NB4 (cell line): ENCODE data around the gene NPPA.

ENCODE experiments used
- DNase-seq: peaks from one replicate; pipeline ENCODE4 v3.0.0; 2010; ENCODE audit warnings: low read depth
- H3K4me3 ChIP-seq: one replicate; pipeline ENCODE4 v1.5.1; 2011; ENCODE audit warnings: mild to moderate bottlenecking, low read depth, low read length, moderate library complexity
- MYC ChIP-seq: IDR thresholded peaks from 2 replicates; pipeline ENCODE4 v1.6.1; 2011; ENCODE audit warnings: low read depth, low read length
- POLR2A ChIP-seq: IDR thresholded peaks from 2 replicates; pipeline ENCODE4 v1.6.1; 2011; ENCODE audit warnings: mild to moderate bottlenecking; ENCODE audit not compliant: insufficient read length; ENCODE audit errors: extremely low read depth
- TF ChIP-seq, protein P1 (sequence below): IDR thresholded peaks from 2 replicates; pipeline ENCODE4 v1.6.1; 2011; ENCODE audit warnings: low read depth, low read length
- TF ChIP-seq, protein P2 (sequence below): IDR thresholded peaks from one replicate; pipeline ENCODE4 v1.5.1; 2012; ENCODE audit warnings: low read depth, low read length

NPPA gene

DNA sequence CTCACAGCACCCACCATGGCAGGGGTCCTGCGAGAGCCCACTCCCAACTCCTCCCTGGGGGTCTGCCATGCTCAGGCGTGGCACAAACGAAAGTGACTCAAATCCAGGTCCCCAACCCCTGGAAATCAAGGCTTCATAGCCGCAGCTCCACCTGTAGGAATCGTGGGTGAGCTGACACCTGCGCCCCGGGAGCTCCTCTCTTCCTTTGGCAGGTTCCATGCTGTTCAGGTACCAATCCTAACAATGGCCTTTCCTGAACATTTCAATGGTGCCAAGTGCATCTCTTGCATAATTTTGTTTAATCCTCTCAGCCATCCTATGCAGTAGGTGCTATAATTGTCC is 40.1 kb upstream of the NPPA start:
- no peak for DNase-seq
- TF ChIP-seq, protein P1, sequence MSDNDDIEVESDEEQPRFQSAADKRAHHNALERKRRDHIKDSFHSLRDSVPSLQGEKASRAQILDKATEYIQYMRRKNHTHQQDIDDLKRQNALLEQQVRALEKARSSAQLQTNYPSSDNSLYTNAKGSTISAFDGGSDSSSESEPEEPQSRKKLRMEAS, result no peak
- TF ChIP-seq POLR2A (no peak), MYC (no peak)
- TF ChIP-seq, protein P2, sequence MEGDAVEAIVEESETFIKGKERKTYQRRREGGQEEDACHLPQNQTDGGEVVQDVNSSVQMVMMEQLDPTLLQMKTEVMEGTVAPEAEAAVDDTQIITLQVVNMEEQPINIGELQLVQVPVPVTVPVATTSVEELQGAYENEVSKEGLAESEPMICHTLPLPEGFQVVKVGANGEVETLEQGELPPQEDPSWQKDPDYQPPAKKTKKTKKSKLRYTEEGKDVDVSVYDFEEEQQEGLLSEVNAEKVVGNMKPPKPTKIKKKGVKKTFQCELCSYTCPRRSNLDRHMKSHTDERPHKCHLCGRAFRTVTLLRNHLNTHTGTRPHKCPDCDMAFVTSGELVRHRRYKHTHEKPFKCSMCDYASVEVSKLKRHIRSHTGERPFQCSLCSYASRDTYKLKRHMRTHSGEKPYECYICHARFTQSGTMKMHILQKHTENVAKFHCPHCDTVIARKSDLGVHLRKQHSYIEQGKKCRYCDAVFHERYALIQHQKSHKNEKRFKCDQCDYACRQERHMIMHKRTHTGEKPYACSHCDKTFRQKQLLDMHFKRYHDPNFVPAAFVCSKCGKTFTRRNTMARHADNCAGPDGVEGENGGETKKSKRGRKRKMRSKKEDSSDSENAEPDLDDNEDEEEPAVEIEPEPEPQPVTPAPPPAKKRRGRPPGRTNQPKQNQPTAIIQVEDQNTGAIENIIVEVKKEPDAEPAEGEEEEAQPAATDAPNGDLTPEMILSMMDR, result no peak
- no peak overlapping the region for H3K4me3 ChIP-seq

DNA sequence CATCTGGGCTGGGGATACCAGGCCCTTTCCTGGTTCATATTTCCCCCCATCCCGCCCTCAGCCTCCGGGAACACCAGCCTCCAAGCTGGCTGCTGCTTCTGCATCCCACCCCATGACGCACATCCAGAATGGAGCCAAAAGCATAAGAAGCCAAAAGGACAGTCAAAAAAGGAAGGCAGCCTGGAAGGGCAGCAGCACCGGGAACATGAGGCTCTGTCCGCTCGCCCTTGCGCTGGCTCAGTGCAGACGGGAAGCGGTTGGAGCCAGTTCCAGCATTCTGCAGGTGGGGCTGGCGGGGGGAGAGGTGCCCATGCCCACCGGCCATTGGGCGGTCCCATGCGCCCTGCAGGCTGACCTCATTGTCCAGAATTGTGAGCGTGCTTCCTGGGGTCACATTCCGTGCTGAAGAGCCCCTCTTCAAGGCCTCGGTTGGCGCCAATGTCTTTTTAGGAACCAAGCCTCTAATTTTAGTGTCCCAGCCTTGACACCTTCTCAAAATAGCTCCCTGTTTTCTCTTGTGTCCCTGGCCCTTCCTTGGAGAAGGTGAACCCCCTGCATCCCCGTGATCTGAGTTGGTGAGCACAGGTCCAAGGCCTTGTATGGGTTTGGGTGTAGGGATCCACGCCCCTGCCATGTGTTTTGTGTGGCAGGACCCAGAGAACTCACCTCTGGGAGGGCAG is 39.5 kb upstream of the NPPA start:
- H3K4me3 ChIP-seq, result no peak overlapping the region
- TF ChIP-seq MYC (no peak), POLR2A (no peak)
- TF ChIP-seq, protein P2, result no peak
- TF ChIP-seq, protein P1, result no peak
- DNase-seq, result no peak

DNA sequence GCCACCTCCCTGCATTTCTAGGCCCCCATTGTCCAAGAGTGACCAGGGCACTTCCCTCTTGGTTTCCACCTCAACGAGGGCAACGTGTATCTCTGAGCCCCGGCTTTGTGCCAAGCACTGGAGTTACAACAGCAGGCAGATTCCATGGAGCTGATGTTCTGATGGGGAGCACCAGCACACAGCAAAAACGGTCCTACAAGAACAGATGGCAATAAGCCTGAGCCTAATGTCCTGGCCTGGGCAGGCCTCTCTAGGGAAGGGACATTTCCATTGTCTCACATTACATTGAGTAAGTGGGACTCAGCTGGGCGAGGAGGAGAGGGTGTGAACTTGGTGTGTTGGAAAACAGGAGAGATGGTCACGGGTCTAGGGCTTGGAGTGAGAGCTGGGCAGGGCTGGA is 38.3 kb upstream of the NPPA start:
- no peak for DNase-seq

DNA sequence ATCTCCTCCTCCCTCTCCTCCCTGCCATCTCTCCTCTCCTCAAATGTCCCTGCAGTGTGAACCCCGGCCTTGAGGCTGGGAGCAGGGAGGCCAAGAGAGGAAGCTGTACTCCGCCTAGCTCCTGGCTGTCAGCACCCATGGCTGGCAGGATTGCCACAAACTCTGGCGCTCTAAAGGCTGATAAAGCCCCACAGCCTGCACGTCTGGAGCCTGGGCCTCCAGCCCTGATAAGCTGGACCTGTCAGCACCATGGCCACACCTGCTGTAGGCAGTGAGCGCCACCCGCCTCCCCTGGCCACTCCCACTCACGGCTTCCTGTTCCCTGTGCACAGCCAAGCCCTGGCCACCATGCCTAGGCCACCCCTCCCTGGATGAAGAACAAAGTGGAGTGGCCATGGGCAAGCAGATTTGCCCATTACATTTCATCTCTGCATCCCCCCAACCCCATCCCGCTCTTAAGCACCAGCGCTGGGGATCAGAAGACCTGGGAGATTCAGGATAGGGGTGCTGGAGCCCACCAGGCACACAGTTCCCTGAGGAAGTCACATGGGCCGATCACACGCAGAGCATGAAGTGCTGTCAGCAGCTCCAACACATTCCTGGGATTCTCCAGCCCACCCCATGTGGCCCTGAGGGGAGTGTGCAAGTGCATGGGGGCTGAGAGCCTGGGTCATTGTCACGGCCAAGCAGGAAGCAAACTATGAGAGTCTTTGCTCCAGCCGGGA is 35.4 kb upstream of the NPPA start:
- peak; percentile 15 for DNase-seq

More for the DNA sequence above, 38.3 kb upstream of the NPPA start:
- no peak overlapping the region for H3K4me3 ChIP-seq
- TF ChIP-seq, protein P1, result no peak
- TF ChIP-seq MYC (no peak), POLR2A (no peak)
- TF ChIP-seq, protein P2, result no peak

DNA sequence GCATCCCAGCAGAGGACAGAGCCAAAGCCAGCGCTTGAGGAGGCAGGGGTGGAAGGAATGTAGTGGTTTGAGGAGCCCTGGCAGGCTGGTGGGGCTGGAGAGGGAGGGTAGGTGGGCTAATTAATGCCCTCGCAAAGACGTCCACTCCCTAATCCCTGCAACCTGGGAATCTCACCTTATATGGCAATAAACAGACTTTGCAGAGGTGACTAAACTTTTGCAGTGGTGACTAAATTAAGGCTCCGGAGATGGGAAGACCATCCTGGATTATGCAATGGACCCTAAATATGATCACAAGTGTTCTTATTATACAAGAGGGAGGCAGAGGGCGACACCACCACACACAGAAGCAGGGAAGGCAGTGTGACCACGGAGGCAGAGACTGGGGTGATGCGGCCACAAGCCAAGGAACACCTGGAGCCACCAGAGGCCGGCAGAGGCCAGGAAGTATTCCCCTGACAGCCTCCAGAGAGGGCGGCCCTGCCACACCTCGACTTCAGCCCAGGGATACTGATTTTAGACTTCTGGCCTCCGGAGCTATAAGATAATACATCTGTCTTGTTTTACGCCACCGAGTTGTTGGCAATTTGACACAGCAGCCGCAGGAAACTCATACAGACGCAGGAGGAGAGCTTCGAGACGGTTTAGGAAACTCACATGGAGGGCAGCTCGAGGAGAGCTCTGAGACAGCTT is 34.3 kb upstream of the NPPA start:
- TF ChIP-seq POLR2A (no peak), MYC (no peak)
- TF ChIP-seq, protein P1, result no peak
- TF ChIP-seq, protein P2, result no peak
- H3K4me3 ChIP-seq, result no peak overlapping the region
- DNase-seq, result peak; percentile 35

More for the DNA sequence above, 35.4 kb upstream of the NPPA start:
- TF ChIP-seq MYC (no peak), POLR2A (no peak)
- TF ChIP-seq, protein P2, result no peak
- TF ChIP-seq, protein P1, result no peak
- H3K4me3 ChIP-seq, result no peak overlapping the region
